Measurements from ENCODE around the gene TLNRD1. TPM values are rescaled to one million over a fixed set of nuclear protein-coding genes. Genes with fewer than 3 reads are reported as not detected.
A peak's percentile ranks its signal among the peaks of the same experiment; 100 is the strongest.

The TLNRD1 gene
- total RNA-seq, 3 donors from 2014 or later (not counting 1 experiment from before 2014, with no cell fraction given) = 13.4 to 19.6 (median 17.5) TPM

GRCh38 chr15:81010086-81010485, 9.4 kb downstream of the TLNRD1 start:
- intact Hi-C loops (cut with micrococcal nuclease) = no loop called here
- Mint-ChIP-seq H3K4me1 (peaks cover 19 to 37% of the 10 kb centered on the region in 2 donors), H3K27ac (peak overlapping the region in 1 of 2 donors; percentile 18)

DNA sequence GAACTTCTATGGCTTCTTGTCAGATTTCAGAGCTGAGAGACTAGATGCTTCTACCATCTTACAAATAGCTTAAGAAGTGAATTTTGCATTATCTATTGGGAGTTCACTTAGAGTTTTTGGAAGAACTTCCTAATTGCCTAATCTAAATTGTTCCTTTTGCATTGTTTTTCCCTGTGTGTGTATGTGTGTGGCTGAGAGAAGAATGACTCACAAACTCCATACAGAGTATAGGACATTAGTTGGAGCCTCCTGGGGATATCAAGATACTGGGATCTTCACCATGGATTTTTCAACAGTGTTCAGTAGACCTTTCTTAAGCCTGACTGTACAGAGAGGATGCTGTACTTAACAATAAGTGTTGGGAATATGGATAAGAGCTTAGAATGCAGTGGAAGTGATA, 10.9 kb downstream of the TLNRD1 start:
- H3K4me3 Mint-ChIP-seq = no peak overlapping the region
- DNase-seq = no peak
- H3K36me3 Mint-ChIP-seq = no peaks in the 10 kb centered on the region
- no peaks in the 10 kb centered on the region for H3K27me3 Mint-ChIP-seq (ENCODE audit: low read depth in 2 of 2)
- H3K27ac ChIP-seq (ENCODE audit: low read length) = no peak overlapping the region
- ATAC-seq = no peak
- H3K36me3 ChIP-seq (ENCODE audit: control insufficient read depth, insufficient read depth, low read length) = no peaks in the 10 kb centered on the region
- H3K9me3 ChIP-seq (ENCODE audit: control insufficient read depth, insufficient read depth, low read length) = no peaks in the 10 kb centered on the region
- no peak overlapping the region for H3K4me3 ChIP-seq (ENCODE audit: low read length)
- H3K27ac Mint-ChIP-seq = no peak overlapping the region
- H3K9me3 Mint-ChIP-seq = no peaks in the 10 kb centered on the region
- intact Hi-C loops (cut with micrococcal nuclease) = no loop called here
- TF ChIP-seq, protein P1, sequence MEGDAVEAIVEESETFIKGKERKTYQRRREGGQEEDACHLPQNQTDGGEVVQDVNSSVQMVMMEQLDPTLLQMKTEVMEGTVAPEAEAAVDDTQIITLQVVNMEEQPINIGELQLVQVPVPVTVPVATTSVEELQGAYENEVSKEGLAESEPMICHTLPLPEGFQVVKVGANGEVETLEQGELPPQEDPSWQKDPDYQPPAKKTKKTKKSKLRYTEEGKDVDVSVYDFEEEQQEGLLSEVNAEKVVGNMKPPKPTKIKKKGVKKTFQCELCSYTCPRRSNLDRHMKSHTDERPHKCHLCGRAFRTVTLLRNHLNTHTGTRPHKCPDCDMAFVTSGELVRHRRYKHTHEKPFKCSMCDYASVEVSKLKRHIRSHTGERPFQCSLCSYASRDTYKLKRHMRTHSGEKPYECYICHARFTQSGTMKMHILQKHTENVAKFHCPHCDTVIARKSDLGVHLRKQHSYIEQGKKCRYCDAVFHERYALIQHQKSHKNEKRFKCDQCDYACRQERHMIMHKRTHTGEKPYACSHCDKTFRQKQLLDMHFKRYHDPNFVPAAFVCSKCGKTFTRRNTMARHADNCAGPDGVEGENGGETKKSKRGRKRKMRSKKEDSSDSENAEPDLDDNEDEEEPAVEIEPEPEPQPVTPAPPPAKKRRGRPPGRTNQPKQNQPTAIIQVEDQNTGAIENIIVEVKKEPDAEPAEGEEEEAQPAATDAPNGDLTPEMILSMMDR (IDR thresholded peaks at IDR 0.05) = no peak
- H3K4me1 Mint-ChIP-seq = peaks cover 17 to 31% of the 10 kb centered on the region in 2 donors
- no peaks in the 10 kb centered on the region for H3K4me1 ChIP-seq (ENCODE audit: control insufficient read depth, insufficient read depth, low read length)
- H3K27me3 ChIP-seq (ENCODE audit: control insufficient read depth, insufficient read depth, low read length) = no peaks in the 10 kb centered on the region

More at GRCh38 chr15:81010086-81010485, 9.4 kb downstream of the TLNRD1 start:
- Mint-ChIP-seq H3K4me3 (no peak overlapping the region), H3K9me3 (no peaks in the 10 kb centered on the region), H3K27me3 (ENCODE audit: low read depth in 2 of 2) (no peaks in the 10 kb centered on the region), H3K36me3 (no peaks in the 10 kb centered on the region)
- no peaks in the 10 kb centered on the region for H3K4me1 ChIP-seq (ENCODE audit: control insufficient read depth, insufficient read depth, low read length)
- no peaks in the 10 kb centered on the region for H3K9me3 ChIP-seq (ENCODE audit: control insufficient read depth, insufficient read depth, low read length)
- H3K27ac ChIP-seq (ENCODE audit: low read length) = no peak overlapping the region
- TF ChIP-seq, protein P1 (IDR thresholded peaks at IDR 0.05) = no peak
- ATAC-seq (no peak), DNase-seq (no peak)
- no peak overlapping the region for H3K4me3 ChIP-seq (ENCODE audit: low read length)
- no peaks in the 10 kb centered on the region for H3K36me3 ChIP-seq (ENCODE audit: control insufficient read depth, insufficient read depth, low read length)
- WGBS (ENCODE audit: insufficient coverage) = 100% methylated on average over 1 of the region's 4 CpGs
- no peaks in the 10 kb centered on the region for H3K27me3 ChIP-seq (ENCODE audit: control insufficient read depth, insufficient read depth, low read length)

GRCh38 chr15:81012588-81012987, 11.9 kb downstream of the TLNRD1 start:
- H3K4me3 Mint-ChIP-seq = no peak overlapping the region
- WGBS (ENCODE audit: insufficient coverage) = 100% methylated on average over 2 of the region's 2 CpGs
- no peak overlapping the region for H3K4me3 ChIP-seq (ENCODE audit: low read length)
- DNase-seq (no peak), ATAC-seq (no peak)
- no peaks in the 10 kb centered on the region for H3K27me3 ChIP-seq (ENCODE audit: control insufficient read depth, insufficient read depth, low read length)
- H3K27ac ChIP-seq (ENCODE audit: low read length) = no peak overlapping the region
- no peaks in the 10 kb centered on the region for H3K4me1 ChIP-seq (ENCODE audit: control insufficient read depth, insufficient read depth, low read length)
- H3K36me3 Mint-ChIP-seq = no peaks in the 10 kb centered on the region
- intact Hi-C loops (cut with micrococcal nuclease) = no loop called here
- H3K36me3 ChIP-seq (ENCODE audit: control insufficient read depth, insufficient read depth, low read length) = no peaks in the 10 kb centered on the region
- no peaks in the 10 kb centered on the region for H3K9me3 Mint-ChIP-seq
- no peaks in the 10 kb centered on the region for H3K27me3 Mint-ChIP-seq (ENCODE audit: low read depth in 2 of 2)
- peaks cover 16 to 21% of the 10 kb centered on the region in 2 donors for H3K4me1 Mint-ChIP-seq
- H3K27ac Mint-ChIP-seq = no peak overlapping the region
- H3K9me3 ChIP-seq (ENCODE audit: control insufficient read depth, insufficient read depth, low read length) = no peaks in the 10 kb centered on the region
- TF ChIP-seq, protein P1 (IDR thresholded peaks at IDR 0.05) = no peak

DNA sequence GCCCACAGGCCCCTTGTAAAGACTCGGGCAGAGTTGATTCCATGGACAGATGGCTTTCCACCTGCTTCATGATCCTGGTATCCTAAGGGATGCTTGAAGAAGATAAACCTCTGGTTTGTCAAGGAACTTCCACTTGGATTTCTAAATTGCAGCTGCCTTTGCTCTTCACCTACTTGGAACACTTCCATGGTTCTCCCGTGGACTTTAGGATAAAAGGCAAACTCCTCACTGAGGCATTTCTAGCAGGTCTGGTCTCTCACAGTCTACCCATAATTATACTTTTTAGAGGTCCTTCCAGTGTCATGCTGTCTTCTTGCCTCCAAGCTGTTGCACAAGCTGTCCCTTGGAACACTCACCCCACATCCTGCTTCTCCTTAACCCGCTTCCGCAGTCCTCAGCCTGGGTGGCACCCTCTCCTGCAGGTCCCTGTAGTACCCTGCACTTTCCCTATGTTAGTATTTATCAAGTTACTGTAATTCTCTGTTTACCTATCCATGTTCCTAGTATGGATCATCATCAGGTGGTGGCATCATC, 12.7 kb downstream of the TLNRD1 start:
- intact Hi-C loops (cut with micrococcal nuclease) = no loop called here
- TF ChIP-seq, protein P1 (IDR thresholded peaks at IDR 0.05) = no peak

More for the DNA sequence above, 12.7 kb downstream of the TLNRD1 start:
- Histone ChIP-seq H3K36me3 (ENCODE audit: control insufficient read depth, insufficient read depth, low read length) (no peaks in the 10 kb centered on the region), H3K4me1 (ENCODE audit: control insufficient read depth, insufficient read depth, low read length) (no peaks in the 10 kb centered on the region), H3K27me3 (ENCODE audit: control insufficient read depth, insufficient read depth, low read length) (no peaks in the 10 kb centered on the region), H3K4me3 (ENCODE audit: low read length) (no peak overlapping the region), H3K9me3 (ENCODE audit: control insufficient read depth, insufficient read depth, low read length) (no peaks in the 10 kb centered on the region), H3K27ac (ENCODE audit: low read length) (no peak overlapping the region)
- Mint-ChIP-seq H3K36me3 (no peaks in the 10 kb centered on the region), H3K4me3 (no peak overlapping the region), H3K4me1 (peaks cover 8 to 21% of the 10 kb centered on the region in 2 donors), H3K9me3 (no peaks in the 10 kb centered on the region), H3K27me3 (ENCODE audit: low read depth in 2 of 2) (no peaks in the 10 kb centered on the region), H3K27ac (no peak overlapping the region)
- WGBS (ENCODE audit: insufficient coverage) = 100% methylated on average over 4 of the region's 4 CpGs
- DNase-seq (no peak), ATAC-seq (no peak)
